HK-2 (cell line): ENCODE measurements around the gene ADCY9.
"Not testable (repeated sequence)": the region's sequence is repeated elsewhere in the genome, so short reads cannot be mapped to it uniquely, and the experiment has no call there.

ENCODE experiments used
- DNase-seq: peaks from one replicate; pipeline ENCODE4 v3.0.0-alpha.2; 2018; ENCODE audit not compliant: unreplicated experiment

The ADCY9 gene

DNA sequence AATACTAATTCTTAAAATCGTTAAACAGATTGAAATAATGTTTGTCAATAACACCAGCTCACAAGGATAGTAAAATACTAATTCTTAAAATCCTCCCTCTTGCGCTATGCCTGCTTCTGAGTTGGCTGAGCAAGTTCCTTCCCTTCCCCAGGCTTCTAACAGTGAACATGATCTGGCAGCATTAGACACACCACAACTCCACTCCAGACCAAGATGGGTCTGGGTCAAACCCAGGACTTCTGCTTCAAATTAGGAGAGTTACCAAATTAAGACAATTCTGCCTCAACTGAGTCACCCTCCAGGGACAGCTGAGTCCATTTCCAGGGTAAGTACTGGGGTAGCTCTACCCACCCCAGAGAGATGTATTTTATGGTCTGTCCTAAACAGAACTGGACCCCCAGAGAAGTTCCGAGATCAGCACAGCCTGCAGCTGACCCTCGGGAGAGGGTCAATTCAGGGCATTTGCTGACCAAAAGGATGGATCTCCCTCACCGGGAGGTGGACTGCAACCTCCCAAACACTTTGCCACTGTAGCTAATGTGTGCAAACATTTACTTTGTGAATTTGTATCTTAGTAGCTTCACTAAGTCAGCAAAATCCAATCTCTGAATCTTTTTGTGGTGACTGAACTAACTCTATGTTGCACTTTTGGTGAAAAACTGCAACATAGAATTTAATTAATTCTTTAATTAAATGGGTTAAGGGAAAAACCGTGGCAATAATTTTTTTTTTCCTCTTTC is 48.8 kb downstream of the ADCY9 start:
- DNase-seq = no peak

GRCh38 chr16:4064950-4065352 is 51.3 kb downstream of the ADCY9 start:
- DNase-seq = no peak

DNA sequence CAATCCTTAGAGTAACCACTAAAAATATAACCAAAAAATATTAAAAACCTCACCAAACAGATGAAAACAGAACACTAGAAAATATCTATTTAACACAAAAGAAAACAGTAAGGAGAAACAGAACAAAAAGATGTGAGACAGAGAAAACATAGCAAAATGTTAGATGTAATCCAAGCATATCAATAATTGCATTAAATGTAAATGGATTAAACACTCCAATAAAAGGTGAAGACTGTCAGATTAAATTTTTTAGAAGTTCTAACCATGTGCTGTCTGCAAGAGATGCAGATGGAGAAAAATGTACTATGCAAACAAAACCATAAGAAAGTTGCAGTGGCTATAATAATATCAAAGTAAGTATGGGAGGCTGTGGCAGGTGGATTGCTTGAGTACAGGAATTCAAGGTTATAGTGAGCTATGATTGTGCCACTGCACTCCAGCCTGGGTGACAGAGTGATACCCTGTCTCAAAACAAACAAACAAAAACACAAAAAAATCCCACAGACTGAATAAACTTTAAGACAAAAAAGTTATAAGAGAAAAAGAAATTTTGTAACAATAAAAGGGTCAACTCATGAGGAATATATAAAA is 53.9 kb downstream of the ADCY9 start:
- no peak for DNase-seq

DNA sequence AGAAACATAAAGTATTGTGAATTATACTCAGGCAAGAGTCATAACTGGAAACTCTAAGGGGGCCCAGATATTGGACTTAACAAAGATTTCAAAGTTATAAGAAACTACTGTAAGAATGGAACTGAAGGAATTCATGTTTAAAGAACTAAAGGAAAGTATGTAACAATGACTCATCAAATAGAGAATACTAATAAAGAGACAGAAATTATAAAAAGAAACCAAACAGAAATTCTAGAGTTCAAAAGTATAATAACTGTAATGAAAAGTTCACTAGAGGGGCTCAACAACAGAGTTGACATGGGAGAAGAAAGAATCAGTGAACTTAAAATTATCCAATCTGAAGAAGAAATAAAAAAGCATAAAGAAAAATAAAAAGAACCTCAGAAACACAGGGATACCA is 55.4 kb downstream of the ADCY9 start:
- DNase-seq = no peak

- DNase-seq = no peak
These were observed 56.2 kb downstream of the ADCY9 start for GRCh38 chr16:4060009-4060408.

DNA sequence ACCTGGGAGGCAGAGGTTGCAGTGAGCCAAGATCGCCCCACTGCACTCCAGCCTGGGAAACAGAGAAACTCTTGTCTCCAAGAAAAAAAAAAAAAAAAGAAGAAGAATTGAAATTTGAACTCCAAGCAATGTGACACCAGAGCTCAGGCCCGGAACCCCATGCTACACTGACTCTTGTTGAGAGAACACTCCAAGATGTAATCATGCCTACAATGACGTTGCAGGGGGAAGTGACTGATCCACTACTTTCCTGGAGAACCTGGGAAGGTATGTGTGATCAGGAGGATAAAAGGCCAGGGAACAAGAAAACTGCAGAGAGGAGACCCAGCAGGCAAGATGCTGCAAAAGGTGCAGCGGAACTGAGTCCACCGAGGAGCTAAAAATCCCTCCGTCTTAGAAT is 57.9 kb downstream of the ADCY9 start:
- DNase-seq = peak; percentile 1

DNA sequence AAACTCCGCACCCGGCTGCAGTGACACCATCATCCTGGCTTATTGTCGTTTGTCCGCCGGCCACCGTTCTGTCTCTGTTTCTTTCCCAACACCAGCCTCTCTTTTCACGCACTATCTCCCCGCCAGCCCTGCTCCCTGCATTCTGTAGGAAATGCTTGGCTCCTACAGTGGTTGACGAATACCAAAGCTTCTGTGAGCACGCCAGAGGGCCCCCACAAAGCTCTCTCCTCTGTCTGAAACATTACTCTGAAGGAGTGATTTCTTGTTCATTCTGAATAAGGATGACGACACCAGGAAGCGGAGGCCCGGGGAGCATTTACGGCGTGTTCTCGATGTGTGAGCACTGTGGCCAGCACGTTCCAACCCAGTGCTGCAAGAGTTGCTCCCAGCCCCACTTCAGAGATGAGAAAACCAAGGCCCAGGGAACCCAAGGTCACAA is 58.8 kb downstream of the ADCY9 start:
- no peak for DNase-seq

DNA sequence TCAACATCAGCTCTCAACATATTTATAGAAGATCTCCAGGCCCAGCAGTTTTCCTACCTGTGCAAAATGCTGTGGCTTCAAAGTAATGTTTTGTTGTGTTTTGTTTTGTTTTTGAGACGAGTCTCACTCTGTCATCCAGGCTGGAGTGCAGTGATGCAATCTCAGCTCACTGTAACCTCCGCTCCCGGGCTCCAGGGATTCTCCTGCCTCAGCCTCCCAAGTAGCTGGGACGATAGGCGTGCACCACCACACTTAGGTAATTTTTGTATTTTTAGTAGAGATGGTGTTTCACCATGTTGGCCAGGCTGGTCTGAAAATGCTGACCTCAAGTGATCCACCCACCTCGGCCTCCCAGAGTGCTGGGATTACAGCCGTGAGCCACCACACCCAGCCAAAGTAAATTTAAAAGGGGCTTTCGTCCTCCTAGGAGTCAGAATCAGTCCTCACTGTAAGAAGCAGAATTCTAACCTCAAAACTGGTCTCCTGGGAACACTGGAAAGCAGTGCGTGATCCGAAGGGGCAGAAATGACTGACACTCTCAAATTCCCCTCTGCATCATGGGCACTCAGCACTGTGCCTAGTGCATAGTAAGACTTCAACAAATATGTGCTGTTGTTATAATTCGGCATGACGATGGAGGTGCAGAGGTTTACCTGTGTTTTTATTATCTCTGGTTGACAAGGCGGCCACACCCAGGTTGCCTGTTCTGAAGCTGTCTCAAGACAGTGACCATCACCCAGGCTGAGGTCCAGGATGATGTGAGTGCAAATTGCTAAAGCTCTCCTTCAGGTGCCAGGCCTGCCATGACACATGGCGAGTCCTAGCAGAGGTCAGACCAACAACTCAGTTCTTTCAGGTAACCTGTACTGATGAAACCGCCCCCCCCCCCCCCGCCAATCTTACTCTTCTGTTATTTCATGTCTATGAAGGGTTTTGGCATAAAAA is 59.8 kb downstream of the ADCY9 start:
- DNase-seq = no peak

GRCh38 chr16:4055748-4056147 is 60.5 kb downstream of the ADCY9 start:
- DNase-seq = no peak

- DNase-seq = no peak
These were observed 62.9 kb downstream of the ADCY9 start for GRCh38 chr16:4053301-4053845.

GRCh38 chr16:4052801-4053293 is 63.4 kb downstream of the ADCY9 start:
- DNase-seq = no peak

DNA sequence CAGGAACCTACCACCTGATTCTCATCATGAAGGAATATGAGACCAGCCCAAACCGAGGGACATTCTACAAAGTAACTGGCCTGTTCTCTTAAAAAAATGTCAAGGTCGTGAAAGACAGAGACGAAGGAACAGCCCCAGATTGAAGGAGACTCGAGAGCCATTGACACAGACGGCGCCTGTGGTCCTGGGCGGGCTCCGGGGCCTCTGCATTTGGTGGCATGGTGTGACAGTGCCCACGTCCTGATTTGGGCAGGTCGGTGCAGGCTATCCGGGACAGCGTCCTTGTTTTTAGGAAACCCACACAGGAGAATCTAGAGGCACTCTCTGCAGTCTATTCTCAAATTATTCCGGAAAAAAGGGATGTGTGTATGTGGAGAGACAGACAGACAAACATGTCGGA is 64.1 kb downstream of the ADCY9 start:
- DNase-seq = no peak

- no peak for DNase-seq
These were observed 64.7 kb downstream of the ADCY9 start for GRCh38 chr16:4051591-4051990.

- DNase-seq = no peak
These were observed 67.2 kb downstream of the ADCY9 start for GRCh38 chr16:4049031-4049430.

GRCh38 chr16:4048481-4048880 is 67.8 kb downstream of the ADCY9 start:
- no peak for DNase-seq

GRCh38 chr16:4046221-4046620 is 70.0 kb downstream of the ADCY9 start:
- no peak for DNase-seq

DNA sequence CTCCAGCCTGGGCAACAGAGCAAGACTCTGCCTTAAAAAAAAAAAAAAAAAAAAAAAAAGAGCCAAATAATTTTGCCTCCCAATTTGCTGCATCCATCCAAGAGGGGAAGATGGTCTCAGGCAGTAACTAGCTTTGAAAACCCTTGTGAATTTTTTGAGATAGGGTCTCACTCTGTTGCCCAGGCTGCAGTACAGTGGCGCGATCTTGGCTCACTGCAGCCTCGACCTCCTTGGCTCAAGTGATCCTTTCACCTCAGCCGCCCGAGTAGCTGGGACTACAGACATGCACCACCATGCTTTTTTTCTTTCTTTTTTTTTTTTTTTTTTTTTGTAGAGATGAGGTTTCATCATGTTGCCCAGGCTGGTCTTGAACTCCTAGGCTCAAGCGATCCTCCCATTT is 70.7 kb downstream of the ADCY9 start:
- DNase-seq = not testable (repeated sequence)

DNA sequence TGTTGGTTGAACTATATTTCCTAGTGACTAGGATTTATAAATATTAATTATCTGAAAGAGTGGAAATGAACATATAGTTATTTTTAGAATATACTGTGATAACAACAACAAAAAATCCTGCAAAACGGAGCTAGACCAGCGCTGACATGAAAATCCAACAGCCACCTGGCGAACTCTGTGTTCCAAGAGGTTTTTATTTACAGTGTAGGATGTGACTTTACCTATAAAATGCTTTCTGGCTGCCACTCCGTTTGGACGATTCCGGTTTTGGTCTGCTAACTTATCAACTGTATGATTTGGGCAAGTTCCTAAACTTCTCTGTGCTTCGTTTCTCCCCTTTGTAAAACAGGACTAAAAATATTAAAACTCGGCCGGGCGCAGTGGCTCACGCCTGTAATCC is 73.7 kb downstream of the ADCY9 start:
- DNase-seq = no peak

DNA sequence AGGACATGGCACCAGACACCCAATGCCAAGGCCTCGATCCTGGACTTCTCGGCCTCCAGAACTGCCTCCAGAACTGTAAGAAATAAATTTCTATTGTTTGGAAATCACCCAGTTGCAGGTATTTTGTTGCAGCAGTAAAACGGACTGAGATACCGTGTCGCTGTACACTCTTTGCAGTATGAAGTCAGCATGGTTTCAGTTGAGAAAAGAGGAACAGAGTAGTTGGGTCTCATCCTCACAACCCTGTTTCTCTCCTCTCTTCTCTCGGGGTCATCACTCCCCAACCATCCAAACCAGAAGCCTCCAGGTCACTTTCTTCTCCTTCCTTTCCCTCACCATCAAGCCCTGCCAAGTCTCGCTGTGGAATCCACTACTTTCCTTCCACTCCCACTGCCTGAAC is 77.8 kb downstream of the ADCY9 start:
- DNase-seq = no peak

DNA sequence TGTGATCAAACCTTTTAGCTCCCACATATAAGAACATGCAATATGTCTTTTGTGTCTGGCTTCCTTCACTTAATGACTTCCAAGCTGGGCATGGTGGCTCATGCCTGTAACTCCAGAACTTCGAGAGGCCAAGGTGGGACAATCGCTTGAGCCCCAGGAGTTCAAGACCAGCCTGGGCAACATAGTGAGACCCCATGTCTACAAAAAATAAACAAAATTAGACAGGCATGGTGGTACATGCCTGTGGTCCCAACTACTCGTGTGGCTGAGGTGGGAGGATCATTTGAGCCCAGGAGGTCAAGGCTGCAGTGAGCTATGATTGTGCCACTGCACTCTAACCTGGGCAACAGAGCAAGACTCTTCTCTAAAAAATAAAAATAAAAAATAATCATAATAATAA is 79.3 kb downstream of the ADCY9 start:
- DNase-seq = not testable (repeated sequence)

DNA sequence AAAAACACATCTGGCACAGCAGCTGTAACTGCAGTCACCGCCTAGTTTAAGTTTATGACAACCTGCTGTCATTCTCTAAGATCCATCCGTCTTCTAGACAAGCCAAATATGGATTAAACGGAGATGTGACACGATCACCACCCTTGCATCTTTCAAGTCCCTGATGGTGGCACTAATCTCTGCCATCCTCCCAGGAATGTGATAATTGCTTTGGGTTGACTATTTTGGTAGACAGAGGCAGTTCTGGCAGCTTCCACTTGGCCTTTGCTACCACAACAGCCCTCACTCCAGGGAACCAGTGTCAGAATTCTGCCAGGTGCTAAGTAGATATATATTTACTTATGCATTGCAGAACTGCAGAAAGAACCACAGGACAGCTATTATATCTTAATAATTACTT is 81.3 kb downstream of the ADCY9 start:
- no peak for DNase-seq

DNA sequence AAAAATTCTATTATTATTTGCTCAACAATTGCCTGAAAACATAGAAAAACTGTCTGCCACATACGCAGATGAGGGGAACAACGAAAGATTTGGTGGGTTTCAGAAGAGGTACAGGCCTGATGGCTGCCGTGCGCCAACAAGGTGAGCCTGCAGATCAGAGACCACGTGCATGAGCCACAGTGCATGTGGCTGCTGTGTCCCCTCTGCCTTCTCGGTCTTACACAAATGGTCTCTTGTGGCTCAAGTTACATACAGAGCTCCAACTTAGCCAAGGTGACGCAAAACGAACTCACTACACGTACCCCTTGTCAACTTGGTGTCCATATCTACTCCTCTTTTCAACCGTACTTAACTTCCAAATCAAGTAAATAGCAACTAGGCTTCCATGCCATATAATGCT is 82.3 kb downstream of the ADCY9 start:
- no peak for DNase-seq
